Activated naive CD8-positive, alpha-beta T cell treated with anti-CD3 and anti-CD28 coated beads for 36 hours (primary cell): ENCODE measurements around the gene GBP1. TPM values are rescaled to one million over a fixed set of nuclear protein-coding genes. Genes with fewer than 3 reads are reported as not detected.
A peak's percentile ranks its signal among the peaks of the same experiment; 100 is the strongest.
"Not testable (repeated sequence)": the region's sequence is repeated elsewhere in the genome, so short reads cannot be mapped to it uniquely, and the experiment has no call there.

Source experiments
- DNase-seq: peaks from one replicate; pipeline ENCODE4 v3.0.0; 2021
- H3K27ac Mint-ChIP-seq: one replicate; pipeline ENCODE4 v1.8.0; 2022; ENCODE audit warnings: mild to moderate bottlenecking, moderate library complexity, mixed read lengths
- H3K27me3 Mint-ChIP-seq: one replicate; pipeline ENCODE4 v1.8.0; 2022; ENCODE audit warnings: mild to moderate bottlenecking, mixed read lengths
- H3K36me3 Mint-ChIP-seq: one replicate; pipeline ENCODE4 v1.8.0; 2021; ENCODE audit warnings: mild to moderate bottlenecking, mixed read lengths
- H3K4me1 Mint-ChIP-seq: one replicate; pipeline ENCODE4 v1.8.0; 2021; ENCODE audit warnings: mixed read lengths
- H3K4me3 Mint-ChIP-seq: one replicate; pipeline ENCODE4 v1.8.0; 2022; ENCODE audit warnings: mild to moderate bottlenecking, moderate library complexity, mixed read lengths
- H3K9me3 Mint-ChIP-seq: one replicate; pipeline ENCODE4 v1.8.0; 2022; ENCODE audit warnings: mixed read lengths
- total RNA-seq, 2 experiments: library from RNA; stranded (reverse); gene quantifications; one replicate each; pipeline ENCODE4 v1.2.3, GENCODE V29; 2021

Gene GBP1, protein sequence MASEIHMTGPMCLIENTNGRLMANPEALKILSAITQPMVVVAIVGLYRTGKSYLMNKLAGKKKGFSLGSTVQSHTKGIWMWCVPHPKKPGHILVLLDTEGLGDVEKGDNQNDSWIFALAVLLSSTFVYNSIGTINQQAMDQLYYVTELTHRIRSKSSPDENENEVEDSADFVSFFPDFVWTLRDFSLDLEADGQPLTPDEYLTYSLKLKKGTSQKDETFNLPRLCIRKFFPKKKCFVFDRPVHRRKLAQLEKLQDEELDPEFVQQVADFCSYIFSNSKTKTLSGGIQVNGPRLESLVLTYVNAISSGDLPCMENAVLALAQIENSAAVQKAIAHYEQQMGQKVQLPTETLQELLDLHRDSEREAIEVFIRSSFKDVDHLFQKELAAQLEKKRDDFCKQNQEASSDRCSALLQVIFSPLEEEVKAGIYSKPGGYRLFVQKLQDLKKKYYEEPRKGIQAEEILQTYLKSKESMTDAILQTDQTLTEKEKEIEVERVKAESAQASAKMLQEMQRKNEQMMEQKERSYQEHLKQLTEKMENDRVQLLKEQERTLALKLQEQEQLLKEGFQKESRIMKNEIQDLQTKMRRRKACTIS
- 100 to 1,000 TPM; 141 to 146 TPM for total RNA-seq

DNA sequence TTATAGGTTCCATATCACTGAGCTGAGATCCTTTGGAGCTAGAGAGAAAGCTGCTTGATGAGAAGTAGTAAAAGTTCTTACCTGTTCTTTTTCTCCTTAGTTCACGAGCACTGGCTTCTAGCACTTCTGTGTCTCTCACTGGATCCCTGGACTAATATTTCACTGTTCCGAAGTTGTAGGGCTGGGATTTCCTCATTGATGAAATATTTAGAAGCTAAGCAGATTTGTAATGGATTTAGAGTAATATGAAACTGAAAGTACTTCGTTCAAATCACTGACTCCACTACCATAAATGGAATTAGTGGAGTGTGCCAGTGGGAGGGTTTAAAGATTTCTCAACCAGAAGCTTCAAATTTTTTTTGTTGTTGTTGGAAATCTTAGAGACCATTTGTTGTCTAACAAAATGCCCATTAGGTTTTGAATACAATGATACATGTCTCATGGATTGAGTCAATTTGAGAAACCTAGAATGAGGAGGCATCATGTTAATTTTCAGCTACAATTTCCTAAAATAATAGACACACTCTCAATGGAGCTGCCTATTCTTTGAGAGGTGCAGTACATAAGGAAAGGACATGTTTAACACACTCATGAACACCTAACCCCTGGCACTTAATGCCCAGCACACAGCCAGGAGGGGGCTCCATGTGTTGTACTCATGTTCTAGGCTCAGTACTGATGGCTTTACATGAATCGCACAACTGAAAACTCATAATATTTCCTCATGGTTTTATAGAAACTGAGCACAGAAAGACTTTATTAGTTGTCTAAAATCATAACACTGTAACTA lies at the start of gene GBP1:
GBP1 (minus strand) TSS at position 130 of the 790 bp plus-strand sequence. CDS start 1,974 bp downstream, outside the sequence.
- Mint-ChIP-seq H3K36me3 (peaks cover 46% of the 10 kb centered on the region), H3K9me3 (no peaks in the 10 kb centered on the region), H3K27ac (peak within 1 kb of the TSS; percentile 94), H3K27me3 (no peaks in the 10 kb centered on the region), H3K4me3 (peak within 1 kb of the TSS; percentile 95), H3K4me1 (peaks cover 51% of the 10 kb centered on the region)
- no peak for DNase-seq

DNA sequence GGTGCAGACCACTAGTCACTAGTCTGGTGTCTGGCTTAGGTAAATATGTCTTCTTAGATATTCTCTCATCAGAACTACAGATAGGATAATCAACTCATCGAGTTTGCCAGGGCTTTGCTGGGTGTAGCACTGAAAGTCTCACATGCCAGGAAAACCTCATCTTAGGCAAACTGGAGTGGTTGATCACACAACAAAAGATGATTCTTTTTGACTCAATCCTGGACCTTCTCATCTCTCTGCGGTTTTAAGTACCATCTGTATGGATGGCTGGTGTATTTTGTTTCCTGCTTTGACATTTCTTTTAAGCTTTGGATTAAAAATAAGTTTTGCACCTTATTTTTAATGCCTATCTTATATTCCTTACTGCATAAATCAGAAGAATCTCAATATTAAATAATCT lies 49.7 kb upstream of the GBP1 start:
- H3K36me3 Mint-ChIP-seq = peaks cover 56% of the 10 kb centered on the region
- no peak for DNase-seq
- no peak overlapping the region for H3K4me3 Mint-ChIP-seq
- H3K27ac Mint-ChIP-seq = no peak overlapping the region
- H3K4me1 Mint-ChIP-seq = peaks cover 29% of the 10 kb centered on the region
- H3K9me3 Mint-ChIP-seq = peaks cover 1% of the 10 kb centered on the region
- H3K27me3 Mint-ChIP-seq = no peaks in the 10 kb centered on the region

DNA sequence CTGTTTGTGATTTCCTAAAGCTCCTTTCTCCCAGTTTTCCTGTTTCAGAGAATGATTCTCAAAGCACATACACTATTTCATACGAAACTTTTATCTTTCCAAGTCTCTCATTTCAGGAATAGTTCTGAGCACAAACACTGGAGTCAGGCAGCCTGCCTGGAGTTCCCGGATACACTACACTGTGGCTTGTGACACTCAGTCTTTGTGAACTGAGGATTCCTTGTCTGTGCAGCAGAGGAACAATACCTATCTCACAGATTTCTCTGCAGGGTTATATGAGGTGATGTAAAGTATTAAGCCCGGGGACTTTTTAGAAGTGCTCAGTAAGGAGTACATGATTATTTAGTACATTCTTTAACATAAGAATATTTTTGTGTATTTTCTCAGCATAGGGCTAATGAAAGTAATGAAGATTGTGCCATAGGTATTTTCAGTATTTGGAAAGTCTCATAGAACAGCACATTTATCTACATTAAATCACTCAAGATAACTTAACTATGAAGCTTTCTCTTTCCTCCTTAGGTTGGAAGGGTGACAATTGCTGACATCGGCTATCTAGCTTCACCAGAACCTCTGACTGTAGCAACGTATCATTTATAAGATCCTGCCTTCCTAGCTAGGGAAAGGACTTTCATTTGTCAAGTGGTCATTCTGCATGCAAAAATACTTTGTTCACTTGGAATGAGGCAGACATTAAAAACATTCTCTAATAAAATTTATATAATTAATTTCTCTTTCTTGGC lies 48.0 kb upstream of the GBP1 start:
- Mint-ChIP-seq H3K27me3 (no peaks in the 10 kb centered on the region), H3K9me3 (peaks cover 1% of the 10 kb centered on the region), H3K36me3 (peaks cover 71% of the 10 kb centered on the region), H3K4me3 (no peak overlapping the region), H3K4me1 (peaks cover 31% of the 10 kb centered on the region), H3K27ac (peak overlapping the region; percentile 9)
- no peak for DNase-seq

DNA sequence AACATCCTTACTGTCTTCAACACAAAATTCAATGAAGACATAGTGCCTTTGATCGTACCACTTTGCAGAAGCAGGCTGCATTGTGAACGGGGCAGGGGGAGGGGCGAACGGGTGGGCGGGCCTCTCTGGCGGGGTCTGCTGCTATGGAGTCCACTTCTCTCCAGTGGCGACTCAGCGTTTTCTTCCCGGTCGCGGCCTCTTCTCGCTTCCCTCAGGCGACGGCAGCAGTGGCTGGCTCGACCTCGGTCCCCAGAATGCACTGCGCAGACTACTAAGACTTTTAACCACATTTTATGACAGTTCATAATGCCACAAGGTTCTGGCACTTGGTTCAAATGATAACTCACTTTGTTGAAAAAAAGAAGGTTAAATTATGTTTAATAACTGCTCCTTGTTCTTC lies 39.7 kb upstream of the GBP1 start:
- Mint-ChIP-seq H3K4me3 (no peak overlapping the region), H3K9me3 (peaks cover 18% of the 10 kb centered on the region), H3K36me3 (peaks cover 66% of the 10 kb centered on the region), H3K4me1 (peaks cover 15% of the 10 kb centered on the region), H3K27me3 (no peaks in the 10 kb centered on the region), H3K27ac (peak overlapping the region; percentile 64)
- DNase-seq = no peak

DNA sequence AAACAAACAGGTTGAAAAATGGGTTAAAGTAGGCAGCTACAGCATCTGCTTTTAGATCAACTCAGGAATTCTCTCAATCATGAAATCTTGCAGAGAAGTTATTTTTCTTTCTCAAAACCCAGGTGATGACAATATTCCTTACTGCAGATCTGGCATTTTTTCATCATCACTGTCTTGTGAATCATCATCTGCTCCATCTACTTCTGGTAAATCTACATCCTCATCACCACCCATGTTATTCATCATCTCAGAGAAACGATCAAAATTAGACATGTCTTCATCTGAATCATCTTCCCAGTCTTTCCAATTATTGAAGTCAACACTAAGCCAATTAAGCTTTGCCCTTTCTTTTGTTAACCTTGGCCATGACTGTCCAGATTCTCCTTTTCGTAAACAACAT lies 39.1 kb upstream of the GBP1 start:
- Mint-ChIP-seq H3K4me3 (no peak overlapping the region), H3K36me3 (peaks cover 60% of the 10 kb centered on the region), H3K9me3 (peaks cover 20% of the 10 kb centered on the region), H3K4me1 (peaks cover 13% of the 10 kb centered on the region), H3K27ac (peak overlapping the region; percentile 64), H3K27me3 (no peaks in the 10 kb centered on the region)
- DNase-seq = no peak

DNA sequence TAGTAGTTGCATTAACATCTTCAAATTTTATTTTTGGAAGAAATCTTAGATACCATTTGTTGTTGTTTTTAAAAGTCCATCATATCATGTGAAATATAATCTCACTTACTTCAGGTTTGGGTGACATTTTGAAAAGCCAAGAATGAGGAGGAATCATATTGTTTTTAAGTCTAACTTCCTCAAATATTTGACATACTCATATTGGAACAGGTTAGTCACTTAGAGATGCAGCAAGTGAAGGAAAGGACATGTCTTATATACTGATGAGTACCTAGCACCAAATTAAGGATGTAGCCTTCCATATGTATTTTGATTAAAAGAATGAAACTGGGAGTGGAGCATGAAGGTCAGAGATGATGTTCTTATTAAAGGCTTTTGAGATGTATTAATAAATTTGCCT lies 37.0 kb upstream of the GBP1 start:
- peaks cover 13% of the 10 kb centered on the region for H3K4me1 Mint-ChIP-seq
- H3K27ac Mint-ChIP-seq = no peak overlapping the region
- H3K4me3 Mint-ChIP-seq = no peak overlapping the region
- peaks cover 44% of the 10 kb centered on the region for H3K36me3 Mint-ChIP-seq
- no peaks in the 10 kb centered on the region for H3K27me3 Mint-ChIP-seq
- no peak for DNase-seq
- peaks cover 24% of the 10 kb centered on the region for H3K9me3 Mint-ChIP-seq

DNA sequence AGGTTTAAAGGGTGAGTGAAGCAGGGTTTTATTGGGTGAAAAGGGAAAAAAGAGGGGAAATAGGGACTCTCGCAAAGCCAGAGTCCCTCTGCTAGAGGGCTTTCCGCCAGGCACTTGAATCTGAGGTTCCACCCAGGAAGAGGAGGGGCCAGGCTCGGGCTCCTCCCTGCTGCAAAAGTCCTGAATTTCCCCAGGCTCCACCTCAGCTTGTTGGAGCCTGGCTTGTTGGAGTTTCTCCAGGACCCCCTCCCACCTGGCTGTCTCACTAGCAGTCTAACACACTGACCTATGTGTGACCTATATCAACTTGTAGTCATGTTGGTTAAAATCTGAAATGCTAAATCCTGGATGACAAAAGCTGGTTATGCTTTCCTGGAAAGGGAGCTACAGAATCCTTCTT lies 35.4 kb upstream of the GBP1 start:
- Mint-ChIP-seq H3K4me3 (no peak overlapping the region), H3K36me3 (peaks cover 31% of the 10 kb centered on the region), H3K27ac (no peak overlapping the region), H3K4me1 (peaks cover 8% of the 10 kb centered on the region), H3K9me3 (peaks cover 28% of the 10 kb centered on the region), H3K27me3 (no peaks in the 10 kb centered on the region)
- DNase-seq = no peak

DNA sequence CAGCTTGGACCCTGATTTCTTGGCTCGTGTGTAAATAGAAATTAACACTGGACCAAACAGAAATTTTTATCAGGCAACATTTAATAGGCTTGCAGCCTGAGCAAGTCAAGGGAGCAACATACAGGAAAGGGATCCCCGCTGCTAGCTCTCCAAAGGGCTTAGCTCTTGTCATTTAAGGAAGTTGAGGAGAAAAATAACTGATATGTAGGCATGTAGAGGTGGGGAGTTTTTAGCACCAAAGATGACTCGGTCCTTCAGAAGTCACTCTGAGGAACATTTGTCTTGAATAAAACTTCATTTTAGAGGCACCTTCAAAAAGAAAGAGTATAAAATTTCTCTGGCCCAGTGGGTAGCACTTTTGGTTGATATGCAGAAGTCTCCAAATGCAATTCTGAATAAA lies 33.8 kb upstream of the GBP1 start:
- H3K4me1 Mint-ChIP-seq = peaks cover 1% of the 10 kb centered on the region

DNA sequence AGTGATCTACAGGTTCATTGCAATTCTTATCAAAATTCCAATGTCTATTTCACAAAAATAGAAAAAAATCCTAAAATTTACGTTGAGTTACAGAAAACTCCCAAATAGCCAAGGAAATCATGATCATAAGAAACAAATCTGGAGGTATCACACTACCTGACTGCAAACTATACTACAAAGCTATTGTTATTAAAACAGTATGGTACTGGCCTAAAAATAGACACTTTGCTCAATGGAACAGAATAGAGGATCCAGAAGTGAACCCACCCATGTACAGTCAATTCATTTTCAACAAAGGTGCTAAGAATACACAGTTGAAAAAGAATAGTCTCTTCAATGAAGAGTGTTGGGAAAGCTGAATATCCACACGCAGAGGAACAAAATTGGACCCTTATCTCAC lies 30.7 kb upstream of the GBP1 start:
- no peak for DNase-seq
- peaks cover 5% of the 10 kb centered on the region for H3K36me3 Mint-ChIP-seq

More for the DNA sequence above, 33.8 kb upstream of the GBP1 start:
- Mint-ChIP-seq H3K4me3 (no peak overlapping the region), H3K27ac (no peak overlapping the region), H3K36me3 (peaks cover 15% of the 10 kb centered on the region), H3K9me3 (peaks cover 15% of the 10 kb centered on the region), H3K27me3 (no peaks in the 10 kb centered on the region)
- no peak for DNase-seq

DNA sequence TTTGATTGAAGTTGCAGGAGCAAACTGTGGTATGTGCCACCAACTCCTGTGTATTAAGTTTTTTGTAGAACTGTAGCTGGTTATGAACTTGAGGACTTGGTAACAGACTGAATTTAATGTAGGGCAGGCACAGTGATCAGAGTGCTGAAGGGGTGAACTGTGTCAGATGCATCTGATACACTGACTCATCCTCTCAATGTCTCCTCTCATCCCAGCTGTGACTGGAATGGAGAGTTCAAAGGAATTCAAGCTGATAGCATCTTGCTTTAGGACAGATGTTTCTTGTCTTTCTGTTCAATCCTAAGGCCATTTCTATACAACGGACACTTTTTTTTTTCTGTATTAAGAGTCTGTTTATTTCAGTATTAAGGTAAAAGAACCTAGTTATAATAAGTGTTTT lies 25.0 kb upstream of the GBP1 start:
- Mint-ChIP-seq H3K36me3 (no peaks in the 10 kb centered on the region), H3K4me1 (no peaks in the 10 kb centered on the region), H3K27me3 (no peaks in the 10 kb centered on the region), H3K9me3 (no peaks in the 10 kb centered on the region), H3K4me3 (no peak overlapping the region), H3K27ac (no peak overlapping the region)
- no peak for DNase-seq

More for the DNA sequence above, 30.7 kb upstream of the GBP1 start:
- no peaks in the 10 kb centered on the region for H3K4me1 Mint-ChIP-seq
- no peak overlapping the region for H3K4me3 Mint-ChIP-seq
- H3K27me3 Mint-ChIP-seq = no peaks in the 10 kb centered on the region
- no peak overlapping the region for H3K27ac Mint-ChIP-seq
- peaks cover 15% of the 10 kb centered on the region for H3K9me3 Mint-ChIP-seq

DNA sequence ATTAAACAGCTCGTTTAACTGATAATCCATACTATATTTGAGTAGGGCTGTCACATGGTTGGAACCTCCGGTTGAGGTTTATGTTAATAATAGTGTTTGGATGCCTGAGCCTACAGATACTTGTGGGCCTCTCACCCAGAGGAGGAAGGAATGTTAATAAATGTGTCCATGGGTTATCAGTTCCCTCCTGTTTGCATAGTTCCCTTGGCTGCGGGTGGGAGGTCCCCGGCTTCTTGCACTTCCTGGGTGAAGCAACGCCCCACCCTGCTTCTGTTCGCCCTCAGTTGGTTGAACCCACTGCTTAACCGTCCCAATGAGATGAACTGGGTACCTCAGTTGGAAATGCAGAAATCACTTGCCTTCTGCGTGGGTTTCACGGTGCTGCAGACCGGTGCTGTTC lies 23.6 kb upstream of the GBP1 start:
- Mint-ChIP-seq H3K27ac (no peak overlapping the region), H3K4me1 (no peaks in the 10 kb centered on the region), H3K27me3 (no peaks in the 10 kb centered on the region), H3K4me3 (no peak overlapping the region), H3K36me3 (no peaks in the 10 kb centered on the region), H3K9me3 (no peaks in the 10 kb centered on the region)
- DNase-seq = no peak

DNA sequence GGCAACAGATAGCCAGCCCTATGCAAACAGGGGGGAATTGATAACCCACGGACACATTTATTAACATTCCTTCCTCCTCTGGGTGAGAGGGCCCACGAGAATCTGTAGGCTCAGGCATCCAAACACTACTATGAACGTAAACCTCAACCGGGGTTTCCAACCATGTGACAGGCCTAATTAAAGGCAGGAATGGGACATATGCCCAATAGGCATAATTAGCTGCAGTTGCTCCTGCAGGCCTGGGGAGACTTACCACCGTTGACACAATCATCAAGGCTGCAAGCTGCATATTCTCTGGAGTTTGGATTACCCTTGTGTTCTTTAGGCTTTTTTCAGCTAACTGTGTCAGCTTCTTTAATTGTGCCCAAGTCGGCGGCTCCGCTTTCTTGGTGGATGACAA lies 22.2 kb upstream of the GBP1 start:
- Mint-ChIP-seq H3K4me3 (no peak overlapping the region), H3K27me3 (no peaks in the 10 kb centered on the region), H3K9me3 (no peaks in the 10 kb centered on the region), H3K27ac (no peak overlapping the region), H3K36me3 (no peaks in the 10 kb centered on the region), H3K4me1 (no peaks in the 10 kb centered on the region)
- no peak for DNase-seq

DNA sequence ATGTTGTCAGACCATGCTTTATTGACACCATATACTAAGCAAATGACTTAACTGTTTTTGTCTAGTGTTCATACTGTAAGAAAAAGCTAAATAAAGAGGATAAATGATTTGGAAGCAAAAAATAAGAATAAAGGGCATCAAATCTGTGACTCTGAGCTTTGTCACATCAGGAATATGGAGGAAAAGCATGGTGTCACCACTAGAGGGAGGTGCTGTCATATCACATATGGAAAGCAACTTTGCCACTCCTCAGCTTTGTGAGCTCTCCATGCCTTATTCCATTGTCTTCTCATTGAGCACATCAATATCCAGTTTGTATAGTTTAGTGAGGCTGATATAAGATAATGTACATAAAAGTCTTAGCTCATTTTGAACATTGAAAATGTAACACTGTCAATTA lies 20.8 kb upstream of the GBP1 start:
- Mint-ChIP-seq H3K27ac (no peak overlapping the region), H3K4me1 (no peaks in the 10 kb centered on the region), H3K27me3 (no peaks in the 10 kb centered on the region), H3K4me3 (no peak overlapping the region), H3K9me3 (no peaks in the 10 kb centered on the region), H3K36me3 (no peaks in the 10 kb centered on the region)
- no peak for DNase-seq

DNA sequence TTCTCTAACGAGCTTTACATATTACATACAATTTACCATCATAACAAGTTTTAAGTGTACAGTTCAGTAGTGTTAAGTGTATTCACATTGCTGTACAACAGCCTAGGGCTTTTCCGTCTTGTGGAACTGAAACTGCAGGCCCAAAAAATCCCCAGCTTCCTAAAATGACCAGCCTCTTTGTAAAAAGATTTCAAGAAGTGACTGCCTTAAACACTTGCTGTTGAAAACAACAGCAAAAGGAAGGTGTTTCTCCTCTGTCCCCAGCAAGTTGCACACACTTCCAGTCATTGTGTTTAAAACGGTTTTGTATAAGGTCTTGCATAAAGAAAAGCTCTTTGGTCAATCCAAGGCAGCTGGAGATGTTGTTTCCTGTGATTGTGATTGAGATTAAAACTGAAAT lies 16.0 kb upstream of the GBP1 start:
- H3K27ac Mint-ChIP-seq = no peak overlapping the region
- H3K4me1 Mint-ChIP-seq = no peaks in the 10 kb centered on the region
- peaks cover 4% of the 10 kb centered on the region for H3K36me3 Mint-ChIP-seq
- DNase-seq = no peak
- H3K9me3 Mint-ChIP-seq = peaks cover 13% of the 10 kb centered on the region
- no peak overlapping the region for H3K4me3 Mint-ChIP-seq
- no peaks in the 10 kb centered on the region for H3K27me3 Mint-ChIP-seq

DNA sequence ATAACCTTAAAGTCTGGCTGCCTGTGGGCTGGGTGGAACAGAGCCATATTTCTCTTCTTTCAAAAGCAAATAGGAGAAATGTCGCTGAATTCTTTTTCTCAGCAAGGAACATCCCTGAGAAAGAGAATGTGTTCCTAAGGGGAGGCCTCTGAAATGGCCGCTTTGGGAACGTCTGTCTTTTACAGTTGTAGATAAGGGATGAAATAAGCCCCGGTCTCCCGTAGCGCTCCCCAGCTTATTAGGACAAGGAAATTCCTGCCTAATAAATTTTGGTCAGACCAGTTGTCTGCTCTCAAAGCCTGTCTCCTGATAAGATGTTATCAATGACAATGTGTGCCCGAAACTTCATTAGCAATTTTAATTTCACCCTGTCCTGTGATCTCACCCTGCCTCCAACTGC lies 15.1 kb upstream of the GBP1 start:
- not testable (repeated sequence) for H3K4me3 Mint-ChIP-seq, DNase-seq, H3K27ac Mint-ChIP-seq, H3K4me1 Mint-ChIP-seq, H3K36me3 Mint-ChIP-seq, H3K27me3 Mint-ChIP-seq
- H3K9me3 Mint-ChIP-seq = peaks cover 14% of the 10 kb centered on the region
